Kidney epithelial cell (primary cell): ENCODE measurements around the gene YARS1. TPM values are rescaled to one million over a fixed set of nuclear protein-coding genes. Genes with fewer than 3 reads are reported as not detected.
"Not testable (repeated sequence)": the region's sequence is repeated elsewhere in the genome, so short reads cannot be mapped to it uniquely, and the experiment has no call there.

ENCODE experiments used
- DNase-seq: peaks from one replicate; pipeline ENCODE4 v3.0.0-alpha.2; 2010; ENCODE audit warnings: low read depth
- H3K27me3 ChIP-seq: 2 replicates; pipeline ENCODE4 v1.6.0; 2011; ENCODE audit warnings: low read length; ENCODE audit not compliant: control insufficient read depth, insufficient read depth
- H3K36me3 ChIP-seq: 2 replicates; pipeline ENCODE4 v1.5.1; 2011; ENCODE audit warnings: low read length; ENCODE audit not compliant: control insufficient read depth, insufficient read depth
- H3K4me3 ChIP-seq: 2 replicates; pipeline ENCODE4 v1.5.1; 2011; ENCODE audit warnings: low read depth, mild to moderate bottlenecking, control low read depth, low read length
- total RNA-seq: library from RNA; depleted of rRNA; stranded (reverse); fragments of >200 nt; gene quantifications from 2 replicates; pipeline ENCODE4 v1.2.3, GENCODE V29; 2015
- TF ChIP-seq, protein P1 (sequence below): IDR thresholded peaks from 2 replicates; pipeline ENCODE4 v1.5.1; 2011; ENCODE audit warnings: mild to moderate bottlenecking, moderate library complexity, low read length, control low read depth, inconsistent platforms; ENCODE audit not compliant: insufficient read depth, poor library complexity, severe bottlenecking

YARS1 gene
- total RNA-seq, 1 donor from 2014 or later: 167 TPM

DNA sequence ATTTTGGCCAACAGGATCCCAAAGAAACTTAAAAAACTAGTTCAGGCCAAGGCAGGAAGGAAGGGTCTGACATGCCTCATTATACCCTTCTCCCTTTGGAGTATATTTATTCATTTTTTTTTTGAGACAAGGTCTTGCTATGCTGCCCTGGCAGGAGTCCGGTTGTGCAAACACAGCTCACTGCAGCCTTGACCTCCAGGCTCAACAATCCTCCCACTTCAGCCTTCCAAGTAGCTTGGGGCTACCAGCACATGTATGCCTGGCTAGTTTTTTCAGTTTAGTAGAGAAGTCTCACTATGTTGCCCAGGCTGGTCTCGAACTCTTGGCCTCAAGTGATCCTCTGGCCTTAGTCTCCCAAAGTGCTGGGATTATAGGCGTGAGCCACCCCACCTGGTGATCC, 5.2 kb downstream of the YARS1 start:
- H3K4me3 ChIP-seq: no peak overlapping the region
- no peak for DNase-seq
- TF ChIP-seq, protein P1, sequence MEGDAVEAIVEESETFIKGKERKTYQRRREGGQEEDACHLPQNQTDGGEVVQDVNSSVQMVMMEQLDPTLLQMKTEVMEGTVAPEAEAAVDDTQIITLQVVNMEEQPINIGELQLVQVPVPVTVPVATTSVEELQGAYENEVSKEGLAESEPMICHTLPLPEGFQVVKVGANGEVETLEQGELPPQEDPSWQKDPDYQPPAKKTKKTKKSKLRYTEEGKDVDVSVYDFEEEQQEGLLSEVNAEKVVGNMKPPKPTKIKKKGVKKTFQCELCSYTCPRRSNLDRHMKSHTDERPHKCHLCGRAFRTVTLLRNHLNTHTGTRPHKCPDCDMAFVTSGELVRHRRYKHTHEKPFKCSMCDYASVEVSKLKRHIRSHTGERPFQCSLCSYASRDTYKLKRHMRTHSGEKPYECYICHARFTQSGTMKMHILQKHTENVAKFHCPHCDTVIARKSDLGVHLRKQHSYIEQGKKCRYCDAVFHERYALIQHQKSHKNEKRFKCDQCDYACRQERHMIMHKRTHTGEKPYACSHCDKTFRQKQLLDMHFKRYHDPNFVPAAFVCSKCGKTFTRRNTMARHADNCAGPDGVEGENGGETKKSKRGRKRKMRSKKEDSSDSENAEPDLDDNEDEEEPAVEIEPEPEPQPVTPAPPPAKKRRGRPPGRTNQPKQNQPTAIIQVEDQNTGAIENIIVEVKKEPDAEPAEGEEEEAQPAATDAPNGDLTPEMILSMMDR: no peak
- no peaks in the 10 kb centered on the region for H3K27me3 ChIP-seq
- H3K36me3 ChIP-seq: peaks cover 3% of the 10 kb centered on the region

DNA sequence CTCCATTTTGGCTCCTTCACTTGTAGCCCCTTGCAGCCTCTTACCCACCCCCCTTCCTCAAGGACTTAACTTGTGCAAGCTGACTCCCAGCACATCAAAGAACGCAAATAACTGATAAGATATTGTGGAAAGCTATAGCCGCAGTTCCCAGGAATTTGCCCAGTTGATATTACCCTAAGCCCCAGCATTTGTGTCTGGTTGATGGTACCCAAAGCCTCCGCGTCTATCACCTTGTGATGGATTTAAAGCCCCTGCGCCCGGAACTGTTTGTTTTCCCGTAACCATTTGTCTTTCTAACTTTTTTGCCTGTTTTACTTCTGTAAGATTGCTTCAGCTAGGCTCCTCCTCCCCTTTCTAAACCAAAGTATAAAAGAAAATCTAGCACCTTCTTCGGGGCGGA, 5.9 kb downstream of the YARS1 start:
- DNase-seq: no peak
- TF ChIP-seq, protein P1: no peak
- peaks cover 3% of the 10 kb centered on the region for H3K36me3 ChIP-seq

DNA sequence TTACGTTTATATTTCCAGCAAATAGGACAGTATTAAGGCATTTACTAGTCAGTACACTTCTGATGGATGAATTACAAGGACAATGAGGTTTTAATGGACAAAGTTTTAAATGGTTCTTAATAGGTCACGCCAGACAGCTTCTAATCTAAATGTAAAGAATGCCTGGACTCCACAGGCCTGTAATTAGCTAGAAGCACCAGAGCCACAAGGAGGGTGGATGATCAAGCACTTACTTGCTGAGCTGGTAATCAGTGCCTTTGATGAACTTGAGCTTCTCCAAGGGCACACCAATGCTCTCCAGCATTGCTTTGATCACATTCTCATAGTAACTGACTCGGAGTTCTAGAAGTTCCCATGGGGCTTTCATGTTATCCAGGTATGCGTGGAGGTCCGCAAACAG, 6.8 kb downstream of the YARS1 start:
- DNase-seq: no peak
- Histone ChIP-seq H3K27me3 (no peaks in the 10 kb centered on the region), H3K4me3 (no peak overlapping the region), H3K36me3 (peaks cover 3% of the 10 kb centered on the region)
- TF ChIP-seq, protein P1: no peak

More for the DNA sequence above, 5.9 kb downstream of the YARS1 start:
- no peaks in the 10 kb centered on the region for H3K27me3 ChIP-seq
- H3K4me3 ChIP-seq: no peak overlapping the region

DNA sequence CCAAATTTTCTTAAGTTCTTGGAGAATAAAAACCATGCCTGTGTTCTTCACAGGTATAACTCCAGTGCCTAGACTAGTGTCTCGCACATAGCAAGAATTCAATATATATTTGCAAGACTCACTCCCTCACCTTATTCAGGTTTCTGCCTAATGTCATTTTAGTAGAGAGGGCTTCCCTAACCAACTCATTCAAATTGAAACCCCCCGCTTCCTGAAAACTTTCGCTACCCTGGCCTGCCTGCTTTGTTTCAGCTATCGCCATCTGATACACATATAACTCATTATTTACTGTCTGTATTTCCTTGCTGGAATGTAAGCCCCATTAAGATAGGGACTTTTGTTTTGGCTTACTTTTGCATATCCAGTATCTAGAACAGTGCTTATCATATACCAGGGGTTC, 8.6 kb downstream of the YARS1 start:
- no peak for DNase-seq
- TF ChIP-seq, protein P1: no peak
- peaks cover 3% of the 10 kb centered on the region for H3K36me3 ChIP-seq

DNA sequence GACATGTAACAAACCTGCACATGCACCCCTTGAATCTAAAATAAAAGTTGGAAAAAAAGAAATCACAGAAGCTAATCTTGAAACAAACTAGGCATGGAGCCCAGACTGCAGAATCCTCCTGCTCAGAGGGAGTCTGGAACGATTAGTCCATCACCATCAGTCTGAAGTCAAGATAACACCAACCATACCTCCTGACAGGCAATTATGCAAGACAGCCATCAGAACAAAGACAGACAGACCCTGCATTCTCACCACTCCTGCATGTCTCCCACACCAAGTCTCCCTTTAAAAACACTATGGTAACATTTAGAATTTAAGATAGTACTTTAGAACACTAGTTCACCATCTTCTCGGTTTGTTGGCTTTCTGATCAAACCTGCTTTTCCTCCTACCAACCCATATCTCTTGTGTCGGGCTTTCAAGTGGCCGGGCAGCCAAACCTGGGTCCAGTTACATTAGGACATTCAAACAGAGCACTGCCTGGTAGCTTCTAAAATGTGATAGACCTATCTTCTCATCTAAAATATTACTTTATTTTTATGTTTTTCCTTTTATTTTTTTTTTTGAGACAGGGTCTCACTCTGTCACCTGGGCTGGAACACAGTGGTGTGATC, 10.1 kb downstream of the YARS1 start:
- TF ChIP-seq, protein P1: no peak
- DNase-seq: no peak
- no peak overlapping the region for H3K4me3 ChIP-seq
- no peaks in the 10 kb centered on the region for H3K27me3 ChIP-seq
- peaks cover 3% of the 10 kb centered on the region for H3K36me3 ChIP-seq

More for the DNA sequence above, 8.6 kb downstream of the YARS1 start:
- Histone ChIP-seq H3K27me3 (no peaks in the 10 kb centered on the region), H3K4me3 (no peak overlapping the region)

DNA sequence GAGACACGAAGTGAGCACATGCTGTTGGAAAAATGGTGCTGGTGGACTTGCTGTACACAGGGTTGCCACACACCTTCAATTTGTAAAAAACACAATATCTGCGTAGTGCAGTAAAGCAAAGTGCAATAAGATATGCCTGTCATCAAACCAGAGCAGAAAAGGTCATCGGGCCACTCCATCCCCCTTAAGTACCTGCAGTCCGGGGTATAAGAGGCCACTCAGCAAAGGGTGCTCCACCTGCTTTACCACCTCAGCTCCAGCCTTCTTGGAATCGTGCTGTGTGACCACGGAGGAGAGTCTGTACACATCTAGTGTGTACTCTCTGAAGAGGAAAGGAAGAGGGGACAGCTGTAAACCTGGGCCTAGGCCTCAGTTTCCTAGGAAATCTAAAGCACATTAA, 10.9 kb downstream of the YARS1 start:
- Histone ChIP-seq H3K36me3 (peaks cover 3% of the 10 kb centered on the region), H3K4me3 (no peak overlapping the region), H3K27me3 (no peaks in the 10 kb centered on the region)
- no peak for DNase-seq
- TF ChIP-seq, protein P1: no peak

DNA sequence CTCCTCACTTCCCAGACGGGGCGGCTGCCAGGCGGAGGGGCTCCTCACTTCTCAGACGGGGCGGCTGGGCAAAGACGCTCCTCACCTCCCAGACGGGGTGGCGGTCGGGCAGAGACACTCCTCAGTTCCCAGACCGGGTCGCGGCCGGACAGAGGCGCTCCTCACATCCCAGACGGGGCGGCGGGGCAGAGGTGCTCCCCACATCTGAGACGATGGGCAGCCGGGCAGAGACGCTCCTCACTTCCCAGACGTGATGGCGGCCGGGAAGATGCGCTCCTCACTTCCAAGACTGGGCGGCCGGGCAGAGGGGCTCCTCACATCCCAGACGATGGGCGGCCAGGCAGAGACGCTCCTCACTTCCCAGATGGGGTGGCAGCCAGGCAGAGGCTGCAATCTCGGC, 12.7 kb downstream of the YARS1 start:
- not testable (repeated sequence) for DNase-seq, H3K36me3 ChIP-seq, H3K4me3 ChIP-seq, H3K27me3 ChIP-seq
